Neuron (in vitro differentiated cells): ENCODE measurements around the gene IL21R.
"Not testable (repeated sequence)": the region's sequence is repeated elsewhere in the genome, so short reads cannot be mapped to it uniquely, and the experiment has no call there.

ENCODE experiments used
- H2AFZ ChIP-seq: one replicate; pipeline ENCODE4 v1.6.1; 2013; ENCODE audit warnings: low read depth, mild to moderate bottlenecking, inconsistent platforms, low read length, moderate library complexity
- H3K27me3 ChIP-seq: one replicate; pipeline ENCODE4 v1.6.1; 2013; ENCODE audit warnings: low read length; ENCODE audit not compliant: insufficient read depth
- H3K36me3 ChIP-seq: one replicate; pipeline ENCODE4 v1.6.1; 2013; ENCODE audit warnings: low read length; ENCODE audit not compliant: insufficient read depth
- H3K4me1 ChIP-seq: one replicate; pipeline ENCODE4 v1.6.1; 2013; ENCODE audit warnings: low read length; ENCODE audit not compliant: insufficient read depth
- H3K4me3 ChIP-seq: 2 replicates; pipeline ENCODE4 v1.5.1; 2013; ENCODE audit warnings: mild to moderate bottlenecking, low read length, moderate library complexity
- H3K9me3 ChIP-seq: one replicate; pipeline ENCODE4 v1.6.1; 2013; ENCODE audit warnings: low read length

Gene IL21R

GRCh38 chr16:27381974-27382855 is 19.8 kb upstream of the IL21R start:
- Histone ChIP-seq H3K27me3 (no peaks in the 10 kb centered on the region), H3K4me1 (no peaks in the 10 kb centered on the region)

GRCh38 chr16:27383556-27384243 is 18.3 kb upstream of the IL21R start:
- Histone ChIP-seq H2AFZ (no peak overlapping the region), H3K36me3 (no peaks in the 10 kb centered on the region), H3K27me3 (no peaks in the 10 kb centered on the region), H3K4me1 (no peaks in the 10 kb centered on the region), H3K4me3 (no peak overlapping the region), H3K9me3 (peaks cover 3% of the 10 kb centered on the region)

More at GRCh38 chr16:27381974-27382855, 19.8 kb upstream of the IL21R start:
- Histone ChIP-seq H2AFZ (no peak overlapping the region), H3K9me3 (peaks cover 3% of the 10 kb centered on the region), H3K36me3 (no peaks in the 10 kb centered on the region), H3K4me3 (no peak overlapping the region)

- no peak overlapping the region for H2AFZ ChIP-seq
- peaks cover 3% of the 10 kb centered on the region for H3K9me3 ChIP-seq
- H3K4me3 ChIP-seq = no peak overlapping the region
- no peaks in the 10 kb centered on the region for H3K36me3 ChIP-seq
- no peaks in the 10 kb centered on the region for H3K4me1 ChIP-seq
- H3K27me3 ChIP-seq = no peaks in the 10 kb centered on the region
Observed at GRCh38 chr16:27384425-27384824, 17.5 kb upstream of the IL21R start.

- no peak overlapping the region for H3K4me3 ChIP-seq
- H3K36me3 ChIP-seq = no peaks in the 10 kb centered on the region
- peaks cover 3% of the 10 kb centered on the region for H3K9me3 ChIP-seq
- no peaks in the 10 kb centered on the region for H3K4me1 ChIP-seq
- H3K27me3 ChIP-seq = no peaks in the 10 kb centered on the region
- H2AFZ ChIP-seq = no peak overlapping the region
Observed at GRCh38 chr16:27385398-27385797, 16.6 kb upstream of the IL21R start.

- Histone ChIP-seq H3K27me3 (no peaks in the 10 kb centered on the region), H3K36me3 (no peaks in the 10 kb centered on the region), H3K9me3 (peaks cover 3% of the 10 kb centered on the region), H2AFZ (no peak overlapping the region), H3K4me3 (no peak overlapping the region), H3K4me1 (no peaks in the 10 kb centered on the region)
Observed at GRCh38 chr16:27386674-27387073, 15.3 kb upstream of the IL21R start.

GRCh38 chr16:27387724-27388123 is 14.2 kb upstream of the IL21R start:
- no peaks in the 10 kb centered on the region for H3K36me3 ChIP-seq
- H3K9me3 ChIP-seq = peaks cover 3% of the 10 kb centered on the region
- no peaks in the 10 kb centered on the region for H3K4me1 ChIP-seq
- no peak overlapping the region for H2AFZ ChIP-seq
- no peaks in the 10 kb centered on the region for H3K27me3 ChIP-seq
- H3K4me3 ChIP-seq = no peak overlapping the region

- Histone ChIP-seq H3K9me3 (no peaks in the 10 kb centered on the region), H3K36me3 (no peaks in the 10 kb centered on the region), H3K4me1 (no peaks in the 10 kb centered on the region), H3K4me3 (no peak overlapping the region), H2AFZ (no peak overlapping the region), H3K27me3 (no peaks in the 10 kb centered on the region)
Observed at GRCh38 chr16:27389272-27389961, 12.6 kb upstream of the IL21R start.

- H3K4me3 ChIP-seq = no peak overlapping the region
- no peaks in the 10 kb centered on the region for H3K9me3 ChIP-seq
- H3K4me1 ChIP-seq = no peaks in the 10 kb centered on the region
- no peak overlapping the region for H2AFZ ChIP-seq
- H3K27me3 ChIP-seq = no peaks in the 10 kb centered on the region
- H3K36me3 ChIP-seq = no peaks in the 10 kb centered on the region
Observed at GRCh38 chr16:27390151-27390550, 11.8 kb upstream of the IL21R start.

- H3K36me3 ChIP-seq = no peaks in the 10 kb centered on the region
- no peaks in the 10 kb centered on the region for H3K4me1 ChIP-seq
- no peak overlapping the region for H3K4me3 ChIP-seq
- H2AFZ ChIP-seq = no peak overlapping the region
- no peaks in the 10 kb centered on the region for H3K27me3 ChIP-seq
- H3K9me3 ChIP-seq = no peaks in the 10 kb centered on the region
Observed at GRCh38 chr16:27392671-27393070, 9.3 kb upstream of the IL21R start.

- Histone ChIP-seq H3K4me1 (no peaks in the 10 kb centered on the region), H3K4me3 (no peak overlapping the region), H2AFZ (no peak overlapping the region), H3K9me3 (no peaks in the 10 kb centered on the region), H3K27me3 (no peaks in the 10 kb centered on the region), H3K36me3 (no peaks in the 10 kb centered on the region)
Observed at GRCh38 chr16:27394516-27394915, 7.5 kb upstream of the IL21R start.

GRCh38 chr16:27398341-27398893 is 3.6 kb upstream of the IL21R start:
- not testable (repeated sequence) for H3K9me3 ChIP-seq, H3K27me3 ChIP-seq, H3K36me3 ChIP-seq, H3K4me3 ChIP-seq, H3K4me1 ChIP-seq, H2AFZ ChIP-seq

GRCh38 chr16:27398894-27399853 is 2.8 kb upstream of the IL21R start:
- Histone ChIP-seq H3K4me1 (no peaks in the 10 kb centered on the region), H2AFZ (no peak overlapping the region), H3K36me3 (no peaks in the 10 kb centered on the region), H3K9me3 (no peaks in the 10 kb centered on the region), H3K4me3 (no peak overlapping the region), H3K27me3 (no peaks in the 10 kb centered on the region)
